HEK293 (cell line): ENCODE results near the gene CACHD1.
A peak's percentile ranks its signal among the peaks of the same experiment; 100 is the strongest.

Source experiments
- CTCF ChIA-PET: fragments of 350-600 bp; formaldehyde crosslinking; extraction: SDS; loops from one replicate; lab custom pipeline; 2021; ENCODE audit warnings: antibody characterized with exemption; lab: Yijun Ruan, JAX
- POLR2A ChIA-PET: fragments of 300-600 bp; formaldehyde crosslinking; extraction: SDS; loops from one replicate; lab custom pipeline; 2020; ENCODE audit warnings: antibody characterized with exemption, inconsistent platforms; lab: Yijun Ruan, JAX
- H3K27ac ChIP-seq: fragments of 200-500 bp; sonication (Bioruptor generic); 2 replicates; pipeline ENCODE4 v1.5.1; 2014; ENCODE audit warnings: low read depth, low read length, control low read depth, inconsistent platforms; ENCODE audit errors: extremely low read depth
- H3K36me3 ChIP-seq, 2 experiments: fragments of 200-500 bp in 1 of 2; sonication (Bioruptor generic) in 1 of 2; 1 replicate in 1 of 2; 2 replicates in 1 of 2; pipeline ENCODE4 v1.5.1; 2014 to 2017; ENCODE audit warnings: inconsistent platforms in 2 of 2, low read length in 2 of 2; ENCODE audit not compliant: control insufficient read depth in 2 of 2, insufficient read depth in 1 of 2
- H3K4me1 ChIP-seq: fragments of 200-500 bp; sonication (Bioruptor generic); 2 replicates; pipeline ENCODE4 v1.5.1; 2014; ENCODE audit warnings: mild to moderate bottlenecking, low read length, inconsistent platforms; ENCODE audit not compliant: control insufficient read depth, insufficient read depth
- H3K4me3 ChIP-seq: 2 replicates; pipeline ENCODE4 v1.5.1; 2011; ENCODE audit warnings: low read depth, mild to moderate bottlenecking, control low read depth, low read length, moderate library complexity
- H3K9me3 ChIP-seq: fragments of 200-500 bp; sonication (Bioruptor generic); 2 replicates; pipeline ENCODE4 v1.5.1; 2014; ENCODE audit warnings: low read depth, low read length, inconsistent platforms; ENCODE audit not compliant: control insufficient read depth, insufficient read depth
- GLIS2 ChIP-seq: fragments of 450-650 bp; formaldehyde crosslinking; IDR thresholded peaks from 2 replicates; pipeline ENCODE4 v1.5.1; 2016; ENCODE audit warnings: missing biosample characterization, missing genetic modification characterization
- KLF7 ChIP-seq: fragments of 450-650 bp; formaldehyde crosslinking; IDR thresholded peaks from 2 replicates; pipeline ENCODE4 v1.5.1; 2016; ENCODE audit warnings: missing biosample characterization, missing genetic modification characterization, borderline replicate concordance
- SETDB1 ChIP-seq: IDR thresholded peaks from one replicate; pipeline ENCODE4 v1.6.1; 2017; ENCODE audit warnings: mild to moderate bottlenecking, low read length, moderate library complexity, mixed read lengths; ENCODE audit not compliant: insufficient read length
- SP7 ChIP-seq: fragments of 450-650 bp; formaldehyde crosslinking; IDR thresholded peaks from 2 replicates; pipeline ENCODE4 v1.5.1; 2016; ENCODE audit warnings: missing biosample characterization, missing genetic modification characterization
- ZBTB17 ChIP-seq: fragments of 450-650 bp; formaldehyde crosslinking; IDR thresholded peaks from 2 replicates; pipeline ENCODE4 v1.5.1; 2016; ENCODE audit warnings: missing biosample characterization, missing genetic modification characterization
- ZBTB20 ChIP-seq: fragments of 450-650 bp; formaldehyde crosslinking; IDR thresholded peaks from 2 replicates; pipeline ENCODE4 v1.5.1; 2016; ENCODE audit warnings: missing biosample characterization, missing genetic modification characterization
- ZBTB7A ChIP-seq: fragments of 450-650 bp; formaldehyde crosslinking; IDR thresholded peaks from 2 replicates; pipeline ENCODE4 v1.5.1; 2016; ENCODE audit warnings: low read depth, missing biosample characterization, missing genetic modification characterization
- ZNF133 ChIP-seq: fragments of 450-650 bp; formaldehyde crosslinking; IDR thresholded peaks from 2 replicates; pipeline ENCODE4 v1.5.1; 2016; ENCODE audit warnings: missing biosample characterization, missing genetic modification characterization
- ZNF146 ChIP-seq: fragments of 450-650 bp; formaldehyde crosslinking; IDR thresholded peaks from 2 replicates; pipeline ENCODE4 v1.5.1; 2016; ENCODE audit warnings: missing biosample characterization, missing genetic modification characterization
- ZNF335 ChIP-seq: fragments of 450-650 bp; formaldehyde crosslinking; conservative IDR thresholded peaks from 2 replicates; pipeline ENCODE4 v1.5.1; 2016; ENCODE audit warnings: missing biosample characterization, missing genetic modification characterization
- ZNF426 ChIP-seq: fragments of 450-650 bp; formaldehyde crosslinking; IDR thresholded peaks from 2 replicates; pipeline ENCODE4 v1.5.1; 2017; ENCODE audit warnings: missing biosample characterization, missing genetic modification characterization, mild to moderate bottlenecking, inconsistent platforms, moderate library complexity
- ZNF433 ChIP-seq: fragments of 450-650 bp; formaldehyde crosslinking; IDR thresholded peaks from 2 replicates; pipeline ENCODE4 v1.5.1; 2016; ENCODE audit warnings: missing biosample characterization, missing genetic modification characterization, low read depth
- ZNF558 ChIP-seq: fragments of 450-650 bp; formaldehyde crosslinking; IDR thresholded peaks from 2 replicates; pipeline ENCODE4 v1.5.1; 2016; ENCODE audit warnings: missing biosample characterization, missing genetic modification characterization
- ZNF621 ChIP-seq: fragments of 450-650 bp; formaldehyde crosslinking; IDR thresholded peaks from 2 replicates; pipeline ENCODE4 v1.5.1; 2017; ENCODE audit warnings: missing biosample characterization, missing genetic modification characterization
- ZNF747 ChIP-seq: fragments of 450-650 bp; formaldehyde crosslinking; IDR thresholded peaks from 2 replicates; pipeline ENCODE4 v1.5.1; 2016; ENCODE audit warnings: missing biosample characterization, missing genetic modification characterization
- ZNF792 ChIP-seq: fragments of 450-650 bp; formaldehyde crosslinking; IDR thresholded peaks from 2 replicates; pipeline ENCODE4 v1.5.1; 2016; ENCODE audit warnings: missing biosample characterization, missing genetic modification characterization
- TF ChIP-seq, protein P1 (sequence below): fragments of 450-650 bp; formaldehyde crosslinking; IDR thresholded peaks from 2 replicates; pipeline ENCODE4 v1.5.1; 2016; ENCODE audit warnings: missing biosample characterization, missing genetic modification characterization
- TF ChIP-seq, protein P2 (sequence below): fragments of 450-650 bp; formaldehyde crosslinking; IDR thresholded peaks from 2 replicates; pipeline ENCODE4 v1.5.1; 2017; ENCODE audit warnings: missing biosample characterization, missing genetic modification characterization
- TF ChIP-seq, protein P3 (sequence below): fragments of 450-650 bp; formaldehyde crosslinking; IDR thresholded peaks from 2 replicates; pipeline ENCODE4 v1.5.1; 2016; ENCODE audit warnings: missing biosample characterization, missing genetic modification characterization

Gene CACHD1

DNA sequence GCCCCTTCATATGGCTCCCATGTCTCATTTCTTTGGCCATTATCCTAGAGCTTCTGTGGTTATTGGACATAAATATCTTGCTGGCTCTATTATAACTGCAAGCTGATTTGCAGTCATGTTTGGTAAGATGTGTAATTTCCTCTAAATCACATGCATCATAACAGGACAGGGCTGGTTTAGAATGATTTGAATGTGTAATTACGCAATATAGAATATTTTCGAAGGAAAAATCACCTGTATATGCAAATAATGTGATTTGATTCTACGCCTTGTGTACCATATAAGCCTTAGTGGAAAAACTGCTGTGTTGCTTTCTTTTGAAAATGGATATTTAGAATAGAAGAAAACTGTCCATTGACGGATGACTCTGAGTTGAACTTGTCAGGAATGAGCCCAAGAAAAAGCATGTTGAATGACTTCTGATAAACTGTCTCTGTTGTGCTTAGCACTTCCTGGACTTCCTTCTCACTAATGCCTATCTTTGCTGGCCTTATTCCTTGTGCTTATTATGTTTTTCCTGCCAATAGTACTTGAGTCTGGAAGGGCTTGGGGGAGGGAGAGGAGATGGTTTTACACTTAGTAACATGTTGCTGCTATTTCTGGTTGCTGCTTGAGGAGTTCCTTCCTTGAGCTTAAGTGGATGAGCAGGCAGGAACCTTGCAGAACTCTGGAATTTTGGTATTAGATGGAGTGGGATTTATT lies 6.5 kb downstream of the CACHD1 start (continued):
- TF ChIP-seq ZBTB20 (tag by site-specific recombination) = peak; percentile 65; the same call in 1 of the 2 replicates

DNA sequence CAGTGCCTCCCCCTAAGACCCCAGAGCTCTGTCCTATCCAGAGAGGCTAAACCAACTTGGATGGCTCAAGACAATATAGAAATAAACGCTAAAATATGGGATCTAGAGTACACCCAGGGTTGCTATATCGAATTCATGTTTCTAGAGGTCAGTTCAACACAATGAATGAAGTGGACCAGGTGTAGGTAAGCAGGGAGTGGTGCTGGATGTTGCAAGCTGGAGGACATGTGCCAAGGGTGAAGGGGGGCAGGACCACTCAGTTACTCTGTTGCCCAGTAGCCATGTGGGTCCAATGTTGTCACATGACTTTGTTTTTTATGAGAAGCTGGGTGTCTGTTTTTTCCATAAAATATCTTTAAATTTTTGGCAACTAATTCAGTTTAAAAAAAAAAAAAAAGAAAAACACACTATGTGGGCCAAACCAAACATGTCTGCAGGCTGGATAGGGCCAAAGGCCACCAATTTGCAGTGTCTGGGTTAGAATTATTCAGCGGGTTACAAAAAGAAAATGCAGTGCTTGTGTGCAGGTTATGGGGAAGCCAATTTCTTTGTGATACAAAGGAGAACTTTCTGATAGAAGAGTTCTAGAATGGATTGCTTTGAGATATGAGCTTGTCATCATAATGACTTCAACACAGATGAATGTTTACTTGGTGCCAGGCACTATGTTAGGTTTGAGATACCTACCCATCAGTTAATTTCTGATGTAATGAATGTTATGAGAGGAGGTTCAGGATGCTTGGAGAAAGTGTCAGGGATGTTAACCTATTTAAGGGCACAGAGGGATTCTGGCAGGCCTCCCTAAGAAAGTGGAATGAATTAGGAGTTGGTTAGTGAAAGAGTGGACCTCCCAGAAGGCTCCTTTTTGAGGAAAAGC lies 8.9 kb downstream of the CACHD1 start:
- peaks cover 54% of the 10 kb centered on the region for H3K4me1 ChIP-seq
- no peak overlapping the region for H3K4me3 ChIP-seq
- CTCF ChIA-PET = interaction anchor here (0.6 to 1.0 kb wide), 3 partner anchors 8 to 197 kb away, joined by 3 read pairs; no protein-coding TSS in a partner anchor
- no peak overlapping the region for H3K27ac ChIP-seq
- H3K9me3 ChIP-seq = no peaks in the 10 kb centered on the region
- no peaks in the 10 kb centered on the region; a peak in 1 of 3 replicates for H3K36me3 ChIP-seq
- POLR2A ChIA-PET = no interaction called here
- TF ChIP-seq ZBTB7A (no peak), ZNF426 (tag by site-specific recombination) (no peak), ZNF792 (tag by site-specific recombination) (no peak), ZNF133 (tag by site-specific recombination) (no peak), ZNF621 (tag by site-specific recombination) (no peak), ZNF146 (no peak), ZNF433 (no peak), ZNF558 (no peak), SP7 (tag by site-specific recombination) (no peak), ZNF747 (tag by site-specific recombination) (no peak), KLF7 (no peak), SETDB1 (no peak)
- TF ChIP-seq, protein P1, sequence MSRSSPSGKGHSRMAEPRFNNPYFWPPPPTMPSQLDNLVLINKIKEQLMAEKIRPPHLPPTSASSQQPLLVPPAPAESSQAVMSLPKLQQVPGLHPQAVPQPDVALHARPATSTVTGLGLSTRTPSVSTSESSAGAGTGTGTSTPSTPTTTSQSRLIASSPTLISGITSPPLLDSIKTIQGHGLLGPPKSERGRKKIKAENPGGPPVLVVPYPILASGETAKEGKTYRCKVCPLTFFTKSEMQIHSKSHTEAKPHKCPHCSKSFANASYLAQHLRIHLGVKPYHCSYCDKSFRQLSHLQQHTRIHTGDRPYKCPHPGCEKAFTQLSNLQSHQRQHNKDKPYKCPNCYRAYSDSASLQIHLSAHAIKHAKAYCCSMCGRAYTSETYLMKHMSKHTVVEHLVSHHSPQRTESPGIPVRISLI (tag by site-specific recombination) = no peak
- TF ChIP-seq, protein P2, sequence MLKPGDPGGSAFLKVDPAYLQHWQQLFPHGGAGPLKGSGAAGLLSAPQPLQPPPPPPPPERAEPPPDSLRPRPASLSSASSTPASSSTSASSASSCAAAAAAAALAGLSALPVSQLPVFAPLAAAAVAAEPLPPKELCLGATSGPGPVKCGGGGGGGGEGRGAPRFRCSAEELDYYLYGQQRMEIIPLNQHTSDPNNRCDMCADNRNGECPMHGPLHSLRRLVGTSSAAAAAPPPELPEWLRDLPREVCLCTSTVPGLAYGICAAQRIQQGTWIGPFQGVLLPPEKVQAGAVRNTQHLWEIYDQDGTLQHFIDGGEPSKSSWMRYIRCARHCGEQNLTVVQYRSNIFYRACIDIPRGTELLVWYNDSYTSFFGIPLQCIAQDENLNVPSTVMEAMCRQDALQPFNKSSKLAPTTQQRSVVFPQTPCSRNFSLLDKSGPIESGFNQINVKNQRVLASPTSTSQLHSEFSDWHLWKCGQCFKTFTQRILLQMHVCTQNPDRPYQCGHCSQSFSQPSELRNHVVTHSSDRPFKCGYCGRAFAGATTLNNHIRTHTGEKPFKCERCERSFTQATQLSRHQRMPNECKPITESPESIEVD (tag by site-specific recombination) = no peak
- TF ChIP-seq, protein P3, sequence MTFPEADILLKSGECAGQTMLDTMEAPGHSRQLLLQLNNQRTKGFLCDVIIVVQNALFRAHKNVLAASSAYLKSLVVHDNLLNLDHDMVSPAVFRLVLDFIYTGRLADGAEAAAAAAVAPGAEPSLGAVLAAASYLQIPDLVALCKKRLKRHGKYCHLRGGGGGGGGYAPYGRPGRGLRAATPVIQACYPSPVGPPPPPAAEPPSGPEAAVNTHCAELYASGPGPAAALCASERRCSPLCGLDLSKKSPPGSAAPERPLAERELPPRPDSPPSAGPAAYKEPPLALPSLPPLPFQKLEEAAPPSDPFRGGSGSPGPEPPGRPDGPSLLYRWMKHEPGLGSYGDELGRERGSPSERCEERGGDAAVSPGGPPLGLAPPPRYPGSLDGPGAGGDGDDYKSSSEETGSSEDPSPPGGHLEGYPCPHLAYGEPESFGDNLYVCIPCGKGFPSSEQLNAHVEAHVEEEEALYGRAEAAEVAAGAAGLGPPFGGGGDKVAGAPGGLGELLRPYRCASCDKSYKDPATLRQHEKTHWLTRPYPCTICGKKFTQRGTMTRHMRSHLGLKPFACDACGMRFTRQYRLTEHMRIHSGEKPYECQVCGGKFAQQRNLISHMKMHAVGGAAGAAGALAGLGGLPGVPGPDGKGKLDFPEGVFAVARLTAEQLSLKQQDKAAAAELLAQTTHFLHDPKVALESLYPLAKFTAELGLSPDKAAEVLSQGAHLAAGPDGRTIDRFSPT (tag by site-specific recombination) = no peak

DNA sequence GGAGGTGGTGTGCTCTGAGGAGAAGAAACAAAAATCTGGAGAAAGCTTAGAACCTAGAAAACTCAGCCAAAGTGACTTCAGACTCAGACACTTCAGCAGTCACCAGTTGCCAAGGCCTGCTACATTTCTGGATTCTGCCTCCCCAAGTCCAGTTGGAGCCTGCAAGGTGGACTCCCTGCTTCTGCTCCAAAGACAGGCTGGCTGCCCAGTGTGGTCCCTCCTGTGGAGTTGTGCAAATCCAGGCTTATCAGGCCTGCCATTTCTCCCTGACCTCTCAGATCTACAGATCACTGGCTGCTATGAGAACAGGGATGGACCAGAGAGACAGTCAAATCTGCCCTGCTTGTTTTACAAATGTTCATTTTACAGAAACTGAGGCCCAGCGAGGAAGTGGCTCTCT lies 9.9 kb downstream of the CACHD1 start:
- TF ChIP-seq ZBTB17 (tag by site-specific recombination) (peak; percentile 18; the same call in 1 of the 2 replicates), GLIS2 (tag by site-specific recombination) (0 out of 2 replicates have a peak, but pooled peaks have one; percentile 12), ZNF335 (no peak)
- TF ChIP-seq, all 188 proteins: peak for 2
- CTCF ChIA-PET = interaction anchor here (1.0 kb wide), 1 partner anchor 196 kb away, joined by 3 read pairs; no protein-coding TSS in a partner anchor

More for the DNA sequence above, 9.9 kb downstream of the CACHD1 start:
- POLR2A ChIA-PET = no interaction called here
- no peaks in the 10 kb centered on the region for H3K9me3 ChIP-seq
- peak overlapping the region; percentile 32; the same call in 1 of the 2 replicates for H3K27ac ChIP-seq
- H3K36me3 ChIP-seq = no peaks in the 10 kb centered on the region; a peak in 1 of 3 replicates
- peaks cover 45% of the 10 kb centered on the region for H3K4me1 ChIP-seq
- H3K4me3 ChIP-seq = no peak overlapping the region
